Stimulated activated effector memory CD8-positive, alpha-beta T cell treated with anti-CD3 and anti-CD28 coated beads, Interleukin-12 subunit alpha, Interleukin-12 subunit beta, amount 100 ng/mL, for 72 hours (primary cell): ENCODE measurements around the gene PLCD4.

Experiments
- ATAC-seq: fragments of 150-1000 bp; cut with Tn5 transposase; 2 replicates; pipeline ENCODE4 v1.10.0; 2021
- DNase-seq, 2 donors: peaks; one replicate each; pipeline ENCODE4 v3.0.0; 2021 to 2022; ENCODE audit warnings: low spot score in 2 of 2
- H3K27ac Mint-ChIP-seq: one replicate; pipeline ENCODE4 v1.8.0; 2022; ENCODE audit warnings: mild to moderate bottlenecking, mixed read lengths
- H3K36me3 Mint-ChIP-seq: one replicate; pipeline ENCODE4 v1.8.0; 2022; ENCODE audit warnings: mild to moderate bottlenecking, mixed read lengths
- H3K4me1 Mint-ChIP-seq: one replicate; pipeline ENCODE4 v1.8.0; 2022; ENCODE audit warnings: mixed read lengths
- H3K4me3 Mint-ChIP-seq: one replicate; pipeline ENCODE4 v1.8.0; 2022; ENCODE audit warnings: mild to moderate bottlenecking, mixed read lengths
- H3K9me3 Mint-ChIP-seq: one replicate; pipeline ENCODE4 v1.8.0; 2022; ENCODE audit warnings: mixed read lengths

The PLCD4 gene

GRCh38 chr2:218583983-218584850 is 23.5 kb upstream of the PLCD4 start:
- Mint-ChIP-seq H3K4me1 (no peaks in the 10 kb centered on the region), H3K36me3 (peaks cover 97% of the 10 kb centered on the region), H3K4me3 (no peak overlapping the region), H3K27ac (no peak overlapping the region), H3K9me3 (no peaks in the 10 kb centered on the region)
- DNase-seq (no peak), ATAC-seq (no peak)

DNA sequence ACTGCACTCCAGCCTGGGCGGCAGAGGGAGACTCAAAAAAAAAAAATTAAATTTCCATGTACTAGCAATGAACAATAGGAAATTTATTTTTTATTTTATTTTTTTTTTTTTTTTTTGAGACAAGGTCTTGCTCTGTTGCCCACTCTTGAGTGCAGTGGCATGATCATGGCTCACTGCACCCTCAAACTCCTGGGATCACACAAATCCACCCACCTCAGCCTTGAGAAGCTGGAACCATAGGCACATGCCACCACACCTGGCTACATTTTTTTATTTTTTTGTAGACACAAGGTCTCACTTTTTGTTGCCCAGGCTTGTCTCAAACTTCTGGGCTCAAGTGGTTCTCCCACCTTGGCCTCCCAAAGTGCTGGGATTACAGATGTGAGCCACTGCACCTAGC is 22.2 kb upstream of the PLCD4 start:
- no peak overlapping the region for H3K27ac Mint-ChIP-seq
- H3K4me1 Mint-ChIP-seq, result no peaks in the 10 kb centered on the region
- DNase-seq, result no peak
- peaks cover 100% of the 10 kb centered on the region for H3K36me3 Mint-ChIP-seq
- no peak for ATAC-seq
- H3K4me3 Mint-ChIP-seq, result no peak overlapping the region
- no peaks in the 10 kb centered on the region for H3K9me3 Mint-ChIP-seq

GRCh38 chr2:218605432-218605831 is 2.3 kb upstream of the PLCD4 start:
- no peaks in the 10 kb centered on the region for H3K4me1 Mint-ChIP-seq
- DNase-seq (no peak), ATAC-seq (no peak)
- H3K27ac Mint-ChIP-seq, result no peak overlapping the region
- H3K9me3 Mint-ChIP-seq, result no peaks in the 10 kb centered on the region
- no peaks in the 10 kb centered on the region for H3K36me3 Mint-ChIP-seq
- H3K4me3 Mint-ChIP-seq, result no peak overlapping the region

GRCh38 chr2:218615868-218616315 is 8.2 kb downstream of the PLCD4 start:
- Mint-ChIP-seq H3K4me1 (no peaks in the 10 kb centered on the region), H3K4me3 (no peak overlapping the region), H3K36me3 (no peaks in the 10 kb centered on the region), H3K9me3 (no peaks in the 10 kb centered on the region), H3K27ac (no peak overlapping the region)
- DNase-seq (no peak), ATAC-seq (no peak)

- Mint-ChIP-seq H3K36me3 (no peaks in the 10 kb centered on the region), H3K4me3 (no peak overlapping the region), H3K27ac (no peak overlapping the region), H3K9me3 (no peaks in the 10 kb centered on the region), H3K4me1 (no peaks in the 10 kb centered on the region)
- ATAC-seq (no peak), DNase-seq (no peak)
Measured at GRCh38 chr2:218618102-218618860, 10.6 kb downstream of the PLCD4 start.

DNA sequence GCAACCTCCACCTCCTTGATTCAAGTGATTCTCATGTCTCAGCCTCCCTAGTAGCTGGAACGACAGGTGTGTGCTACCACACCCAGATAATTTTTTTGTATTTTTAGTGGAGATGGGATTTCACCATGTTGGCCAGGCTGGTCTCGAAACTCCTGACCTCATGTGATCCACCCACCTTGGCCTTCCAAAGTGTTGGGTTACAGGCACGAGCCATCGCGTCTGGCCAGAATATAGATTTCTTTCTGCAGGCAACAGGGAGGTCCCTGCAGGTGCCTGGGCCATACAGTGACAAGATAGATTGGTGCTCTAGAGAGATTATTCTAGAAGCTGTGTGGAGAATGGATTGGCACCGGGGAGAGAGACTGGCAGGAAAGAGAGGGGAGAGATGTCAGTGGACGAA is 13.3 kb downstream of the PLCD4 start:
- DNase-seq (no peak), ATAC-seq (no peak)
- H3K9me3 Mint-ChIP-seq, result no peaks in the 10 kb centered on the region
- H3K27ac Mint-ChIP-seq, result no peak overlapping the region
- no peaks in the 10 kb centered on the region for H3K36me3 Mint-ChIP-seq
- no peak overlapping the region for H3K4me3 Mint-ChIP-seq
- no peaks in the 10 kb centered on the region for H3K4me1 Mint-ChIP-seq

DNA sequence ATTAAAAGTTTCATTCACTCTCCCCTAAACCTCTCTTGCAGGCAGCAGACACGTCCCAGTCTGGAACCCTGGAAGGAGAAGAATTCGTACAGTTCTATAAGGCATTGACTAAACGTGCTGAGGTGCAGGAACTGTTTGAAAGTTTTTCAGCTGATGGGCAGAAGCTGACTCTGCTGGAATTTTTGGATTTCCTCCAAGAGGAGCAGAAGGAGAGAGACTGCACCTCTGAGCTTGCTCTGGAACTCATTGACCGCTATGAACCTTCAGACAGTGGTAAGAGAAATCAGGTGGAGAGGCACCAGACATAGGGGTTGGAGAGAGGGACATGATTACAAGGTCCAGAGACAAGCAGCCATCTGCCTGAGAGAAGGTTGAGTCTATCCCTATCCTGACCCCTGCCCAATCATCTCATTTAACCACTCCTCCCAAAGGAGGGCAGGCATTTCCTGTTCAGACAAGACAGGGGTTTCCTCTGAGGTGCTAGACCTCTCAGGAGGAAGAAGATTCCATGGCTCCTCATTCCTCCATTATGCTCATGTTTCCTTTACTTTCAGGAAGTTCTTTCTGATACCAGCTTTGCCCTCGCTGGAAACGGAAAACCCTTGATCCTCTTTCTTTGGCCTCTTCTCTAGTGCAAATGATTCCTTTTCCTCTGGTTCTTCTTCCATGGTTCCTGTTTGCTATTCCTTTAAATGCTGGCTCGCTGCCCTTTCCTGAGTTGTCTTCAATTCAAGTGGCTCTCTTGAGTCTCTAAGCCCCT is 15.1 kb downstream of the PLCD4 start:
- H3K9me3 Mint-ChIP-seq, result no peaks in the 10 kb centered on the region
- DNase-seq (no peak), ATAC-seq (no peak)
- peaks cover under 1% of the 10 kb centered on the region for H3K4me1 Mint-ChIP-seq
- no peak overlapping the region for H3K27ac Mint-ChIP-seq
- H3K4me3 Mint-ChIP-seq, result no peak overlapping the region
- no peaks in the 10 kb centered on the region for H3K36me3 Mint-ChIP-seq

GRCh38 chr2:218623366-218623705 is 15.6 kb downstream of the PLCD4 start:
- ATAC-seq (no peak), DNase-seq (no peak)
- H3K4me3 Mint-ChIP-seq, result no peak overlapping the region
- H3K4me1 Mint-ChIP-seq, result peaks cover 6% of the 10 kb centered on the region
- H3K36me3 Mint-ChIP-seq, result no peaks in the 10 kb centered on the region
- H3K9me3 Mint-ChIP-seq, result no peaks in the 10 kb centered on the region
- no peak overlapping the region for H3K27ac Mint-ChIP-seq

- Mint-ChIP-seq H3K4me1 (peaks cover 6% of the 10 kb centered on the region), H3K4me3 (no peak overlapping the region), H3K36me3 (no peaks in the 10 kb centered on the region), H3K9me3 (no peaks in the 10 kb centered on the region), H3K27ac (no peak overlapping the region)
- no peak for DNase-seq
- ATAC-seq, result no peak
Measured at GRCh38 chr2:218626369-218626768, 18.7 kb downstream of the PLCD4 start.

DNA sequence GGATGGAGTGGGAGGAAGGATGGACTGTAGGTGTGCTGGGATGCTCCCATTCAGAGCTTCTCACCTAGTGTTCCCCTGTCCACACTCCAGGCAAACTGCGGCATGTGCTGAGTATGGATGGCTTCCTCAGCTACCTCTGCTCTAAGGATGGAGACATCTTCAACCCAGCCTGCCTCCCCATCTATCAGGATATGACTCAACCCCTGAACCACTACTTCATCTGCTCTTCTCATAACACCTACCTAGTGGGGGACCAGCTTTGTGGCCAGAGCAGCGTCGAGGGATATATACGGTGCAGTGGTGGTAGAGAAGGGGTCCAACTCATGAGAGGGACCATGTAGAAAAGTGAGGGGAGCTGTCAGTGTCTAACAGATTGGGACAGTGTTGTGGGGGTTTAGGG is 20.2 kb downstream of the PLCD4 start:
- ATAC-seq, result peak; percentile 87
- no peaks in the 10 kb centered on the region for H3K36me3 Mint-ChIP-seq

DNA sequence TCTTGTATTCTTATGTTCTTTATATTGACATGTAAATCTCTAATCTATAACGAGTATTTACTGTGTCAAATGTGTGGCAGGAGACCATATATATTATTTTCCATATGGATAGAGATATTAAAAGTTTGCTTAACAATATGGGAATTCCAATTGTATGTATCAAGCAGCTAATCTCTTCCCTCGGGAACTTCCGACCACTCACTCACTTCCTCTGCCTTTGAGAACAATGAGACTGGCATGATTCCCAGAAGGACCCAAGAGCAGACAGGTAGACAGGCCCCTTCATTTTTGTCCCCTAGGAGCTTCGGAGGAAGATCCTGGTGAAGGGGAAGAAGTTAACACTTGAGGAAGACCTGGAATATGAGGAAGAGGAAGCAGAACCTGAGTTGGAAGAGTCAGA is 24.1 kb downstream of the PLCD4 start:
- Mint-ChIP-seq H3K4me3 (no peak overlapping the region), H3K36me3 (peaks cover 34% of the 10 kb centered on the region)
- ATAC-seq, result no peak

More for the DNA sequence above, 20.2 kb downstream of the PLCD4 start:
- H3K4me3 Mint-ChIP-seq, result no peak overlapping the region
- no peak overlapping the region for H3K27ac Mint-ChIP-seq
- peaks cover 6% of the 10 kb centered on the region for H3K4me1 Mint-ChIP-seq
- DNase-seq, result no peak
- H3K9me3 Mint-ChIP-seq, result no peaks in the 10 kb centered on the region

DNA sequence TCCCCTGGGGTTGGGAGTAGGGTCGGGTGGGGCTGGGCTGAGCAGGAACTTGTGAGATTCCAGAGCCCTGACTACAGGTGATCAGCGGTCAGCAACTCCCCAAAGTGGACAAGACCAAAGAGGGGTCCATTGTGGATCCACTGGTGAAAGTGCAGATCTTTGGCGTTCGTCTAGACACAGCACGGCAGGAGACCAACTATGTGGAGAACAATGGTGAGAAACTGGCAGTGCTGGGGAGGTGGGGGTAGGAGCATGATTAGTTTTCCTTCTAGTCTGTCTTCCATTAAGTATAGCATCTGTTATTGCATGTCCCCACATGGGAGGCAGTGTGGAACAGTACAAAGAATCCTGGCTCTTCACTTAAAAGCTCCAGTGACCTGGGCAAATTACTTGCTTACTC is 28.0 kb downstream of the PLCD4 start:
- Mint-ChIP-seq H3K36me3 (peaks cover 73% of the 10 kb centered on the region), H3K27ac (no peak overlapping the region), H3K9me3 (no peaks in the 10 kb centered on the region), H3K4me1 (no peaks in the 10 kb centered on the region), H3K4me3 (no peak overlapping the region)
- ATAC-seq (no peak), DNase-seq (no peak)

More for the DNA sequence above, 24.1 kb downstream of the PLCD4 start:
- peaks cover 6% of the 10 kb centered on the region for H3K4me1 Mint-ChIP-seq
- no peaks in the 10 kb centered on the region for H3K9me3 Mint-ChIP-seq
- H3K27ac Mint-ChIP-seq, result peak overlapping the region; percentile 23
- no peak for DNase-seq

- H3K36me3 Mint-ChIP-seq, result peaks cover 94% of the 10 kb centered on the region
- no peaks in the 10 kb centered on the region for H3K9me3 Mint-ChIP-seq
- ATAC-seq (no peak), DNase-seq (no peak)
- H3K27ac Mint-ChIP-seq, result no peak overlapping the region
- no peaks in the 10 kb centered on the region for H3K4me1 Mint-ChIP-seq
- no peak overlapping the region for H3K4me3 Mint-ChIP-seq
Measured at GRCh38 chr2:218638372-218638771, 30.7 kb downstream of the PLCD4 start.

DNA sequence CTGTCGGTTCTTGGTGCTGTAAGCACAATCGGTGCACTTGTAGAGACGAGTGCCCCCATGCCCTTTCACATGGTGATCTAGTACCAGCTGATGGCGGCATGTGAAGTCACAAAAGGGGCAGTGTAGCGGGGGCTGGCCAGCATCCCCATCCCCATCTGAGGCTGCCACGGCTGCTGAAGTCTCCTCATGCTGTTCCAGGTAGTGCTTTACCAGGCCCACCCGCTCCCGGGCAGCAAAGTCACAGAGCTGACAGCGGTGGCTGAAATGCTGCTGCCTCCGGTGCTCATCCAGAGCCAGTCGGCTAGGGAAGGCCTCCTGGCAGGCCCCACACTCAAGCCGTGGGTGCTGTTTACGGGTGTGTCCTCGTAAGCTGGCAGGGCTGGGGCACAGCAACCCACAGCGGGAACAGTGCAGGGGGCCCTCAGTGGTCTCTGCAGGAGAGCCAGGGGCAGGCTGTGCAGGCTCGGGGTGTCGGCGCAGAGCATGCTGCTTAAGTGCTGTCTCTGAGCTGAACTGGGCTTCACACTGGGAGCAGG is 34.5 kb downstream of the PLCD4 start:
- Mint-ChIP-seq H3K4me1 (no peaks in the 10 kb centered on the region), H3K4me3 (no peak overlapping the region), H3K36me3 (peaks cover 93% of the 10 kb centered on the region), H3K9me3 (no peaks in the 10 kb centered on the region), H3K27ac (no peak overlapping the region)
- ATAC-seq (no peak), DNase-seq (no peak)

- Mint-ChIP-seq H3K9me3 (no peaks in the 10 kb centered on the region), H3K36me3 (peaks cover 93% of the 10 kb centered on the region), H3K4me1 (peaks cover under 1% of the 10 kb centered on the region), H3K27ac (no peak overlapping the region), H3K4me3 (no peak overlapping the region)
- ATAC-seq (peak; percentile 14), DNase-seq (no peak)
Measured at GRCh38 chr2:218642786-218643185, 35.1 kb downstream of the PLCD4 start.
